IMR-90 (cell line): ENCODE data around the gene DPP6. TPM values are rescaled to one million over a fixed set of nuclear protein-coding genes. Genes with fewer than 3 reads are reported as not detected.

Source experiments
- ATAC-seq: fragments of 200-7000 bp; cut with Tn5 transposase; 2 replicates; pipeline ENCODE4 v1.9.1; 2020; ENCODE audit warnings: low read depth, mild to moderate bottlenecking, moderate library complexity
- BruUV-seq: library from RNA; stranded (reverse); fragments of 400-500 nt; replicated peaks from 2 replicates; lab custom pipeline; 2021; lab: Mats Ljungman, UMichigan
- CTCF ChIA-PET: fragments of 300-600 bp; formaldehyde crosslinking; extraction: SDS; loops from one replicate; lab custom pipeline; 2021; ENCODE audit warnings: antibody characterized with exemption; lab: Yijun Ruan, JAX
- POLR2A ChIA-PET: fragments of 300-600 bp; sonication (Branson Sonifier 250); formaldehyde crosslinking; loops from one replicate; lab custom pipeline; 2022; ENCODE audit warnings: antibody characterized with exemption; ENCODE audit not compliant: unreplicated experiment; lab: Charles Lee
- DNase-seq: peaks from one replicate; pipeline ENCODE4 v3.0.0; 2013
- H2AFZ ChIP-seq: replicated peaks from 2 replicates; pipeline ENCODE3; 2013; ENCODE audit warnings: low read length, mild to moderate bottlenecking; ENCODE audit not compliant: poor library complexity
- H2AK5ac ChIP-seq: 2 replicates; pipeline ENCODE4 v1.6.1; 2013; ENCODE audit warnings: low read depth, low read length, inconsistent platforms
- H2AK9ac ChIP-seq: replicated peaks from 2 replicates; pipeline ENCODE3; 2013; ENCODE audit warnings: mild to moderate bottlenecking, low read depth, low read length, moderate library complexity; ENCODE audit not compliant: poor library complexity
- H2BK120ac ChIP-seq: 2 replicates; pipeline ENCODE4 v1.6.1; 2013; ENCODE audit warnings: low read depth, low read length, inconsistent platforms
- H2BK15ac ChIP-seq: 3 replicates; pipeline ENCODE4 v1.6.1; 2013; ENCODE audit warnings: low read depth, low read length, inconsistent platforms
- H2BK20ac ChIP-seq: 2 replicates; pipeline ENCODE4 v1.6.1; 2013; ENCODE audit warnings: low read depth, mild to moderate bottlenecking, inconsistent platforms, low read length, moderate library complexity
- H2BK5ac ChIP-seq: 2 replicates; pipeline ENCODE4 v1.6.1; 2013; ENCODE audit warnings: mild to moderate bottlenecking, low read depth, low read length, inconsistent platforms; ENCODE audit not compliant: poor library complexity, severe bottlenecking
- H3K14ac ChIP-seq: replicated peaks from 2 replicates; pipeline ENCODE4 v1.6.1; 2013; ENCODE audit warnings: low read depth, low read length, inconsistent platforms
- H3K18ac ChIP-seq: 2 replicates; pipeline ENCODE4 v1.6.1; 2013; ENCODE audit warnings: low read depth, low read length, control low read depth
- H3K23ac ChIP-seq: 2 replicates; pipeline ENCODE4 v1.6.1; 2013; ENCODE audit warnings: low read depth, low read length, inconsistent platforms
- H3K27ac ChIP-seq: 2 replicates; pipeline ENCODE4 v1.5.1; 2013; ENCODE audit warnings: mild to moderate bottlenecking, control low read depth, low read length; ENCODE audit not compliant: insufficient read depth
- H3K27me3 ChIP-seq: 2 replicates; pipeline ENCODE4 v1.6.1; 2013; ENCODE audit warnings: low read length; ENCODE audit not compliant: control insufficient read depth, insufficient read depth
- H3K36me3 ChIP-seq: 2 replicates; pipeline ENCODE4 v1.6.1; 2013; ENCODE audit warnings: low read length, mixed read lengths; ENCODE audit not compliant: control insufficient read depth, insufficient read depth
- H3K4ac ChIP-seq: 2 replicates; pipeline ENCODE4 v1.6.1; 2013; ENCODE audit warnings: low read depth, low read length, inconsistent platforms
- H3K4me1 ChIP-seq: 2 replicates; pipeline ENCODE4 v1.6.1; 2013; ENCODE audit warnings: low read length, mixed read lengths; ENCODE audit not compliant: control insufficient read depth, insufficient read depth
- H3K4me2 ChIP-seq: 2 replicates; pipeline ENCODE4 v1.6.1; 2013; ENCODE audit warnings: low read depth, mild to moderate bottlenecking, control low read depth, low read length, moderate library complexity
- H3K4me3 ChIP-seq: 2 replicates; pipeline ENCODE4 v1.5.1; 2013; ENCODE audit warnings: low read depth, mild to moderate bottlenecking, control low read depth, low read length, moderate library complexity; ENCODE audit not compliant: insufficient read depth
- H3K56ac ChIP-seq: 2 replicates; pipeline ENCODE4 v1.6.1; 2013; ENCODE audit warnings: low read length, inconsistent platforms; ENCODE audit not compliant: insufficient read depth; ENCODE audit errors: extremely low read depth
- H3K79me1 ChIP-seq, 2 experiments: 2 replicates each; pipeline ENCODE4 v1.6.1; 2013; ENCODE audit warnings: low read length in 2 of 2, inconsistent platforms in 1 of 2, low read depth in 1 of 2
- H3K9ac ChIP-seq: 2 replicates; pipeline ENCODE4 v1.6.1; 2013; ENCODE audit warnings: low read depth, low read length, control low read depth
- H3K9me1 ChIP-seq: 2 replicates; pipeline ENCODE4 v1.6.1; 2013; ENCODE audit warnings: low read length, inconsistent platforms; ENCODE audit not compliant: insufficient read depth
- H3K9me3 ChIP-seq: 2 replicates; pipeline ENCODE4 v1.6.1; 2013; ENCODE audit warnings: low read length; ENCODE audit not compliant: control insufficient read depth, insufficient read depth
- H4K20me1 ChIP-seq: 2 replicates; pipeline ENCODE4 v1.6.1; 2013; ENCODE audit warnings: low read length, inconsistent platforms; ENCODE audit not compliant: insufficient read depth
- H4K5ac ChIP-seq: 2 replicates; pipeline ENCODE4 v1.6.1; 2013; ENCODE audit warnings: mild to moderate bottlenecking, low read depth, low read length, control low read depth
- H4K8ac ChIP-seq, 2 experiments: 2 replicates each; pipeline ENCODE4 v1.6.1; 2013; ENCODE audit warnings: low read depth in 2 of 2, low read length in 2 of 2, control low read depth in 1 of 2, inconsistent platforms in 1 of 2
- H4K91ac ChIP-seq: 2 replicates; pipeline ENCODE4 v1.6.1; 2013; ENCODE audit warnings: low read depth, low read length, inconsistent platforms; ENCODE audit not compliant: insufficient read depth
- BHLHE40 ChIP-seq: fragments of 150-350 bp; IDR thresholded peaks from 2 replicates; pipeline ENCODE4 v1.6.1; 2016; ENCODE audit warnings: mild to moderate bottlenecking, low read depth, low read length
- CEBPB ChIP-seq: IDR thresholded peaks from 2 replicates; pipeline ENCODE4 v1.6.1; 2012; ENCODE audit warnings: low read depth, low read length, improper control_type of control experiment
- CHD1 ChIP-seq: IDR thresholded peaks from 2 replicates; pipeline ENCODE4 v1.6.1; 2012; ENCODE audit warnings: low read depth, low read length, improper control_type of control experiment
- FOS ChIP-seq: fragments of 150-350 bp; IDR thresholded peaks from 2 replicates; pipeline ENCODE4 v1.6.1; 2016; ENCODE audit warnings: low read depth, low read length
- MAFK ChIP-seq: IDR thresholded peaks from 2 replicates; pipeline ENCODE4 v1.6.1; 2012; ENCODE audit warnings: low read depth, low read length, improper control_type of control experiment
- MAZ ChIP-seq: IDR thresholded peaks from 2 replicates; pipeline ENCODE4 v1.6.1; 2012; ENCODE audit warnings: low read depth, mild to moderate bottlenecking, low read length, improper control_type of control experiment, moderate library complexity, borderline replicate concordance
- MXI1 ChIP-seq: IDR thresholded peaks from 2 replicates; pipeline ENCODE4 v1.6.1; 2012; ENCODE audit warnings: low read depth, mild to moderate bottlenecking, low read length, moderate library complexity, borderline replicate concordance
- NFE2L2 ChIP-seq: fragments of 150-350 bp; IDR thresholded peaks from 2 replicates; pipeline ENCODE4 v1.6.1; 2016; ENCODE audit warnings: low read depth, mild to moderate bottlenecking, low read length
- POLR2A ChIP-seq: IDR thresholded peaks from 2 replicates; pipeline ENCODE4 v1.6.1; 2012; ENCODE audit warnings: mild to moderate bottlenecking, low read depth, low read length
- RAD21 ChIP-seq: IDR thresholded peaks from 2 replicates; pipeline ENCODE4 v1.6.1; 2012; ENCODE audit warnings: low read length, improper control_type of control experiment
- RCOR1 ChIP-seq: IDR thresholded peaks from 2 replicates; pipeline ENCODE4 v1.6.1; 2012; ENCODE audit warnings: mild to moderate bottlenecking, low read length, improper control_type of control experiment; ENCODE audit not compliant: insufficient replicate concordance
- RFX5 ChIP-seq: IDR thresholded peaks from 2 replicates; pipeline ENCODE4 v1.8.0; 2012; ENCODE audit warnings: low read depth, mild to moderate bottlenecking, low read length, moderate library complexity
- SMC3 ChIP-seq: fragments of 150-350 bp; IDR thresholded peaks from 2 replicates; pipeline ENCODE4 v1.6.1; 2016; ENCODE audit warnings: low read depth, mild to moderate bottlenecking, antibody characterized with exemption, low read length, moderate library complexity
- USF2 ChIP-seq: fragments of 150-350 bp; IDR thresholded peaks from 2 replicates; pipeline ENCODE4 v1.6.1; 2017; ENCODE audit warnings: mild to moderate bottlenecking, antibody characterized with exemption, low read length, low read depth
- WGBS, 2 experiments: methylation state at CpG; one replicate each; pipeline versions ENCODE4 v1.1.5 to v1.1.7; 2013; ENCODE audit warnings: missing lambda C conversion rate in 2 of 2; ENCODE audit not compliant: insufficient read length in 1 of 2; ENCODE audit errors: extremely low coverage in 2 of 2; 5-methylcytosine and 5-hydroxymethylcytosine counted together
- dilution Hi-C: fragments of 300-500 bp; cut with HindIII; formaldehyde crosslinking; loops from one replicate; pipeline ENCODE4 v1.14.3; 2018; ENCODE audit warnings: low sequenced_read_pairs; ENCODE audit not compliant: unreplicated experiment
- in situ Hi-C: fragments of 300-500 bp; cut with MboI; formaldehyde crosslinking; loops from 3 replicates; pipeline ENCODE4 v1.14.3; 2019; ENCODE audit warnings: low sequenced_read_pairs, inconsistent platforms, mixed read lengths
- intact Hi-C: fragments of 100-400 bp; cut with micrococcal nuclease; formaldehyde crosslinking; loops from 2 replicates; pipeline ENCODE4 v1.10.0; 2022
- polyA plus RNA-seq, 3 experiments: library from polyadenylated mRNA; depleted of rRNA; stranded (reverse); fragments of >200 nt; gene quantifications; 2 replicates each; pipeline ENCODE4 v1.2.3, GENCODE V29; 2012; ENCODE audit warnings: low replicate concordance in 1 of 3
- total RNA-seq: library from RNA; depleted of rRNA; stranded (reverse); fragments of >200 nt; gene quantifications from 2 replicates; pipeline ENCODE4 v1.2.3, GENCODE V29; 2012
- TF ChIP-seq, protein P1 (sequence below): conservative IDR thresholded peaks from 2 replicates; pipeline ENCODE4 v1.5.1; 2012; ENCODE audit warnings: mild to moderate bottlenecking, low read depth, low read length, improper control_type of control experiment
- TF ChIP-seq, protein P2 (sequence below): fragments of 150-350 bp; IDR thresholded peaks from 2 replicates; pipeline ENCODE4 v1.6.1; 2016; ENCODE audit warnings: low read depth, mild to moderate bottlenecking, low read length, moderate library complexity, borderline replicate concordance

DPP6 gene
- total and polyA plus RNA-seq, 2 of the 4 experiments (the other 2 are of a cell fraction), result not detected

DNA sequence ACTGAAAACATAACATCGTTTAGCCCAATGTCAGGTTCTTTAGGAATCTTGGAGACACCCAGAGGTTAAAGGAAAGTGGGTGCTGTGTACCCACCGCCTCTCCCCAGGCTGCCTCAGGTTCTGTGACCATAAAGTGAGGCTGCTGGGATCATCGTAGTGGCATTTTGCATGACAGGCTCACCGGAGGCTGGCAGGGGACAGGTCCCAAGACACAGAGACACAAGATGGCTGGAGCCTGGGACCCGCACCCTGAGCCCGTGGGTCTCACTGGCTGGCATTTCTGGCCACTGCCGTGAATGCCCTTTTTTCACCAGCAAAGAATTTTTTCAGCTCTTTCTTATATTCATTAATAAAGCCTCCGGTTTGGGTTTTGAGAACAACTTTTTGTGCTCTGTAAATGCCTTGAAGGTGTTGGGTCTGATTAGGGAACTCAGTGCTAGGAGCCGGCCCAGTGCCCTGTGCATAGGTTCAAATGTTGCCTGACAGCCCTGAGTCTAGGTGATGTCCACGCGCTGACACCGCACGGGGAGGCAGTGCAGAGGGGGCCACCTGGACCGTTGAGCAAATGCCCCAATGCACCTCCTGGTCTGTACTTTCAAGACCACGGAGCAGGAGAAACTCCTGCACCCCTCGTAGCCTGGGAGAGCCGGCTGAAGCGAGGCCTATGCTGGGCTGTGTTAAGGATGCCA, 820.8 kb downstream of the DPP6 start:
- POLR2A ChIA-PET, result no interaction called here
- dilution Hi-C loops, result no loop called here
- no peaks in the 10 kb centered on the region for H3K27me3 ChIP-seq
- no peaks in the 10 kb centered on the region for H4K20me1 ChIP-seq
- H3K27ac ChIP-seq, result no peak overlapping the region
- H2AFZ ChIP-seq, result no peak overlapping the region
- no peak overlapping the region for H3K4ac ChIP-seq
- H2BK5ac ChIP-seq, result no peak overlapping the region
- CTCF ChIA-PET, result no interaction called here
- H2BK120ac ChIP-seq, result no peak overlapping the region
- H2AK9ac ChIP-seq, result no peak overlapping the region
- no peak overlapping the region for H3K4me3 ChIP-seq
- H3K9ac ChIP-seq, result no peak overlapping the region
- BruUV-seq, result no TSS peak
- 90% methylated on average over 4 of the region's 18 CpGs; no CpG with 5 or more reads in 1 of the 2 experiments for WGBS, 2 experiments
- H4K8ac ChIP-seq, result no peak overlapping the region
- intact Hi-C loops, result no loop called here
- H3K23ac ChIP-seq, result no peak overlapping the region
- in situ Hi-C loops, result no loop called here
- no peak overlapping the region for H2BK20ac ChIP-seq
- no peak overlapping the region for H4K5ac ChIP-seq
- H3K36me3 ChIP-seq, result no peaks in the 10 kb centered on the region
- no peak overlapping the region for H3K14ac ChIP-seq
- ATAC-seq (no peak), DNase-seq (no peak)
- H3K18ac ChIP-seq, result no peak overlapping the region
- peaks cover 53% of the 10 kb centered on the region for H3K9me3 ChIP-seq
- H3K9me1 ChIP-seq, result no peaks in the 10 kb centered on the region
- no peaks in the 10 kb centered on the region for H3K79me1 ChIP-seq
- H2AK5ac ChIP-seq, result no peak overlapping the region
- TF ChIP-seq MXI1 (no peak), POLR2A (no peak), RAD21 (no peak), MAZ (no peak), MAFK (no peak), CHD1 (no peak), BHLHE40 (no peak), FOS (no peak), CEBPB (no peak), USF2 (no peak), RCOR1 (no peak), SMC3 (no peak), RFX5 (no peak), NFE2L2 (no peak)
- TF ChIP-seq, protein P1, sequence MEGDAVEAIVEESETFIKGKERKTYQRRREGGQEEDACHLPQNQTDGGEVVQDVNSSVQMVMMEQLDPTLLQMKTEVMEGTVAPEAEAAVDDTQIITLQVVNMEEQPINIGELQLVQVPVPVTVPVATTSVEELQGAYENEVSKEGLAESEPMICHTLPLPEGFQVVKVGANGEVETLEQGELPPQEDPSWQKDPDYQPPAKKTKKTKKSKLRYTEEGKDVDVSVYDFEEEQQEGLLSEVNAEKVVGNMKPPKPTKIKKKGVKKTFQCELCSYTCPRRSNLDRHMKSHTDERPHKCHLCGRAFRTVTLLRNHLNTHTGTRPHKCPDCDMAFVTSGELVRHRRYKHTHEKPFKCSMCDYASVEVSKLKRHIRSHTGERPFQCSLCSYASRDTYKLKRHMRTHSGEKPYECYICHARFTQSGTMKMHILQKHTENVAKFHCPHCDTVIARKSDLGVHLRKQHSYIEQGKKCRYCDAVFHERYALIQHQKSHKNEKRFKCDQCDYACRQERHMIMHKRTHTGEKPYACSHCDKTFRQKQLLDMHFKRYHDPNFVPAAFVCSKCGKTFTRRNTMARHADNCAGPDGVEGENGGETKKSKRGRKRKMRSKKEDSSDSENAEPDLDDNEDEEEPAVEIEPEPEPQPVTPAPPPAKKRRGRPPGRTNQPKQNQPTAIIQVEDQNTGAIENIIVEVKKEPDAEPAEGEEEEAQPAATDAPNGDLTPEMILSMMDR, result no peak
- TF ChIP-seq, protein P2, sequence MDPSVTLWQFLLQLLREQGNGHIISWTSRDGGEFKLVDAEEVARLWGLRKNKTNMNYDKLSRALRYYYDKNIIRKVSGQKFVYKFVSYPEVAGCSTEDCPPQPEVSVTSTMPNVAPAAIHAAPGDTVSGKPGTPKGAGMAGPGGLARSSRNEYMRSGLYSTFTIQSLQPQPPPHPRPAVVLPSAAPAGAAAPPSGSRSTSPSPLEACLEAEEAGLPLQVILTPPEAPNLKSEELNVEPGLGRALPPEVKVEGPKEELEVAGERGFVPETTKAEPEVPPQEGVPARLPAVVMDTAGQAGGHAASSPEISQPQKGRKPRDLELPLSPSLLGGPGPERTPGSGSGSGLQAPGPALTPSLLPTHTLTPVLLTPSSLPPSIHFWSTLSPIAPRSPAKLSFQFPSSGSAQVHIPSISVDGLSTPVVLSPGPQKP, result no peak
- H2BK15ac ChIP-seq, result no peak overlapping the region
- no peak overlapping the region for H3K56ac ChIP-seq
- no peak overlapping the region for H4K91ac ChIP-seq
- H3K4me2 ChIP-seq, result no peak overlapping the region
- H3K4me1 ChIP-seq, result no peaks in the 10 kb centered on the region
